Stimulated activated CD8-positive, alpha-beta memory T cell treated with anti-CD3 and anti-CD28 coated beads, Interleukin-15, amount 100 ng/mL, for 48 hours (primary cell): ENCODE measurements around the gene CDH8.
"Not testable (repeated sequence)": the region's sequence is repeated elsewhere in the genome, so short reads cannot be mapped to it uniquely, and the experiment has no call there.

ENCODE experiments used
- DNase-seq, 2 donors: peaks; one replicate each; pipeline ENCODE4 v3.0.0-alpha.2; 2020; ENCODE audit warnings: low read depth in 2 of 2

The CDH8 gene

DNA sequence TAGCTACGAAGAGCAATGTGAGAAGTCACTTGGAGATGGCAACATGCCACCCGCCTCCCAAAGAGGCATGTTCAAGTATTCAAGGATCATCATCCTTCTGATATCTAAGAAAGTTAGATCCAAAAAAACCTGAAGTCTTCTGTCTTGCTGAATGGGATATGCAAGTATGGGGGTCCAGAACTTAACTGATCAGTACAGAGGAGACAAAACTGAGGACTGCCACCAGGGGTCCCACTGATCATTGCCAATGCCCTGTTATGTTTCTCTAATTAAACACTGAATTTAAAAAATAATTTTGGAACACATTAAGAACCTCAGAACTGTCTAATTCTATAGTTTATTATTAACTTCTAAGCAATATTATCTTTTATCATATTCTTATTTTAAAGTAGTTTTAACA lies 99.7 kb downstream of the CDH8 start:
- no peak for DNase-seq

DNA sequence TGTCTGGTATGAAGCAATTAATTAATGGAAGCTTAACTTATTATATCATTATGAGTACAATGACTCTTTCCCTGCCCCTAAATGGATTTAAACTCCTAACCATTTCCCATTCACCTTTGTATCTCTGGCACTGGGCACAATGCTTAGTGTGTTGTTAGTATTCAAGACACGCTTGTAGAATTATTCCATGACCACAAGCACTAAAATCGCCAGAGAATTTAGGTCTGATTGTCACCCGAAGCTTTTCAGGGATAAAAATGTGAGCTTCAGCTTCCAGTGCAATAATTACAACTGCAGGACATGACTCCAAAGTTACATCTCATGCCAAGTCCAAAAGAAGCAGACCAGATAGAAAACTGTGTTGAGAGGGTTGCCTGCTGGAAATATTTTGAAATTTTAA lies 101.6 kb downstream of the CDH8 start:
- DNase-seq: no peak

- DNase-seq: no peak
Observed at GRCh38 chr16:61929776-61930175, 106.5 kb downstream of the CDH8 start.

- no peak for DNase-seq
Observed at GRCh38 chr16:61926766-61927165, 109.5 kb downstream of the CDH8 start.

DNA sequence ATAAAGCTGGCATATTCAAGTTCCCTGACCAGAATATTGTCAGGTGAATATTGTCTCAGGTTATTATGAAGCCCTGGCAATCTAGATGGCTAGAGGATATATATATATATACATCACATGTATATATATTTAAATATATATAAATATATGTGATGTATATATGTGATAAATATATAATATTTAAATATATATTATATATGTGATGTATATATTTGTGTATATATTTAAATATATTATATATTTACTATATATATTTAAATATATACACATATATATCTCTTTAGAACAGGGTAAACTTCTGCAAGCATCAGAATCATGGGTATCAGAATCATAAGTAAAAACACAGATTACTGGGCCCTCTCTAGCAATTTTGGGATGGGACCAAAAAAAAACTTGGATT lies 112.6 kb downstream of the CDH8 start:
- DNase-seq: no peak

DNA sequence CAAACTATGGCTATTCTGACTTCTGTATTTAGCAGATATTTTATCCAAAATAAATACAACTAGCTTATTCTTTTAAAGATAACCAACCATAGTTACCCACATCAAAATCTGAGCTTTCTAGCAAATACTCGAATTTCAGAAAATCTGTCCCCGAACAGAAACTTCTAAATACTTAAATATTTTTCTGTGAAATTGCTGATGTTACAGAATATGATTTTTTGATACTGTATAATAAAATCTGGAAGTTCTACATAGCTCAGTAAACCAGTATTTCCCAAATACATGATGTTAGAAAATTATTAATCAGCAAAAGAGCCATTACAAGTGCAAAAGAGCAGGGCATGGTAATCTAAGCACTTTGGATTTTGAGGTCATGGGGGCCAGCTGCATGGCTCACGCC lies 114.9 kb downstream of the CDH8 start:
- DNase-seq: no peak

GRCh38 chr16:61917865-61918826 lies 118.1 kb downstream of the CDH8 start:
- not testable (repeated sequence) for DNase-seq

GRCh38 chr16:61915569-61915968 lies 120.7 kb downstream of the CDH8 start:
- no peak for DNase-seq

DNA sequence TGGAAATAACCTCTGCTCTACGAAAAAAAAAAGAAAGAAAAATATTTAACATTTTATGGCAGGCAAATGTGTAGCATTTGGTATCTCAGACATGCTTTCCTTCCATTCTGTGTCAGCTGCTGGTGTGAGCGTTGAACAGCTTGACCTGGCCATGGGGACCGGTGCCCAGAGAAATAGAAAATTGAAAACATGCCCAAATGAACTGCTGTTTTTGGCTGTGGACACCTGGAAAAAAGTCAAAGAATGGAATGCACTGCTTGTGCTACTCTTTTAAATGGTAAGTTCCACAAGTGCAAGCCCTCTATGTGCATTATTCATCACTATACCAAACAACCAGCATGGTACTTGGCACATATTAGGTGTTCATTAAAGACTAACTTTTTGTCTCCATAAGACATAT lies 127.2 kb downstream of the CDH8 start:
- no peak for DNase-seq

DNA sequence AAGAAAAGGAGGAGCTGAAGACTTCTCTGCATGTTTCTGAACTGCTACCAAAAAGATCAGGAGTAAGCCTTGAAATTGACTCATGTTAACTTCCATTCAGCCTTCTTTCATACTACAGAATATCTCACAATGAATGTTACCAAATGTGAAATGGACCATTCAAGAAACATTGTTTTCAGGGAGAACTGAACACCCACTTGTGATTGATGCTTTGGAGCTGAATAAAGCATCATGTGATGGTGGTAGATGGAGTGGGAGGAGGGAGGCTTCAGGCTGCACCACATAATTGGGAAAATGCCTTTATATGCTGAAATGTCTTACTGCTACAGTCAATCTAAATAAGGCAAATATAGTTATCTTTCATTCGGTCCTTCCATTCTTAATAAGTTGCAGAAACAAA lies 127.8 kb downstream of the CDH8 start:
- no peak for DNase-seq

- no peak for DNase-seq
Observed at GRCh38 chr16:61901689-61902088, 134.5 kb downstream of the CDH8 start.

DNA sequence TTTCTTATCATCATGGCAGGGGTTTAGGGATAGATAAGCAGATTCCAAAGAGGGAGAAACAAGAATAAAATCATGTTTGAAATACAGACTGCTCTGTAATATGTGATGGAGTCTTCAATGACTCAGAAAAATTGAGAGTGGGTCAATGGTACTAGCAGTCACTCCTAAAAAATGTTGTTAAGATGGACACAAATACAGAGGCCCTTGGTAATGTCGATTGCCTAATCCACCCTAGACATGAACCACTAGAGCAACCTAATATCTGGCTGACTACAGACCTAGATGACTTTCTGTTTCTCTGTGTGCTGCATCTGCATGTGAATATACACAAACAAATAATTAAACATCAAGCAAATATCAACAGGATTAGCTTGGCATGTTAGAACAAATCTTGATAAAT lies 135.8 kb downstream of the CDH8 start:
- no peak for DNase-seq

GRCh38 chr16:61897657-61898056 lies 138.6 kb downstream of the CDH8 start:
- DNase-seq: no peak

DNA sequence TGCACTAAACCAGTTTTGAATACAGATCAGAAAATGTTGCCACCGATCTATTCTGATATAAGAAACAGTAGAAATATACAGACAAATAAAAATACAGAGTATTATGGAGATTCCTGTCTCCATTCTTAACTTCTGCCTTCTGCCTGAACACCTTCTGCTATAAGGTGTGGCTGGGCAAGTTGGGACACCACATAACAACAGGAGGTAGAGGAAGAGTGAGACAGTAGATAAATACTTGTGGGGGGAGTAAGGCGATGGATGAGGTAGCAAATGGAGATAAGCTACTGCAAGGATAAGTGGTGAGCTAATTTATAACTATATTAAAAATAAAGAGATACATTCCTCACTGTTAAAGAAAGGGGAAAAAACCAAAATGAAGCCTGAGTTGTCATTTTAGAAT lies 143.7 kb downstream of the CDH8 start:
- no peak for DNase-seq

GRCh38 chr16:61891460-61891859 lies 144.8 kb downstream of the CDH8 start:
- DNase-seq: no peak

- DNase-seq: no peak
Observed at GRCh38 chr16:61890386-61890785, 145.9 kb downstream of the CDH8 start.

GRCh38 chr16:61887903-61888302 lies 148.3 kb downstream of the CDH8 start:
- no peak for DNase-seq

DNA sequence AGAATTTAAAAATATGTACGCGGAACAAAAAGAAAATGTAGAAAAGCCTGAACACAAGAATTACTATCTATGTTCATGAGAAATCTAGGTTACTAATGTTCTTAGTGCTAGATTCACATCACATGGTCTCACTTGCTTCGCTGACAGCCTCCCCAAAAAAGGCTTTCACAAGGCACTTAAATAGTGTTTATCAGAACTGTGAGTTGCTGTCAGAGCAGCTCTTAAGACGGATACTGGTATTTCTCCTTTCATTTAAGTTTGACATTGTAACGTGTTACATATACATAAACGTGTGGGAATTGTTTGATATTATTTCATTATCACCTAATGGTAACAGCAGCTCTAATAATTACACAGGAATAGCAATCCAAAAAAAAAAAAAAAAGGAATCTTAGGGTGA lies 150.9 kb downstream of the CDH8 start:
- no peak for DNase-seq

- no peak for DNase-seq
Observed at GRCh38 chr16:61879306-61879705, 156.9 kb downstream of the CDH8 start.

DNA sequence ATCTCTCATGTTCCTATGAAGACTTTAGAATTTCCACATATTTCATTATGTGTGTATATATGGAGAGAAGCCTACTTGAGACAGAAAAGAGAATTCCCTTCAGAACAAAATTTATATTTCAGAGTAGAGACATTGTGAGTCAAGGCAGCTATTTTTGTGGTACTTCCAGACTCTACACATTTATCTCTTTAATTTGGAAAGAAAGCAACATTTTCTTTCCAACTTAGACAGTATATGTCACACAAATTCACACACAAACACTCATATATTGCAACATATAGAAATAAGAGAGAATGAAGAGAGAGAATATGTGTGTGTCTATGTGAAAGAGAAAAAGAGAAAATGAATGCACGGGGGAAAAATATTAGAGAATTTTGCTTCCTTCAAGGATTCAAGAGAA lies 158.8 kb downstream of the CDH8 start:
- DNase-seq: no peak

GRCh38 chr16:61872778-61873119 lies 163.5 kb downstream of the CDH8 start:
- no peak for DNase-seq

- DNase-seq: no peak
Observed at GRCh38 chr16:61871837-61872777, 164.1 kb downstream of the CDH8 start.
